Panc1 (cell line): ENCODE results near the gene FBXO40. TPM values are rescaled to one million over a fixed set of nuclear protein-coding genes. Genes with fewer than 3 reads are reported as not detected.

Experiments used
- ATAC-seq: fragments of 200-7000 bp; cut with Tn5 transposase; 2 replicates; pipeline ENCODE4 v1.9.1; 2020; ENCODE audit warnings: mild to moderate bottlenecking, moderate library complexity
- BruUV-seq: library from RNA; stranded (reverse); fragments of 400-500 nt; replicated peaks from 2 replicates; lab custom pipeline; 2021; lab: Mats Ljungman, UMichigan
- CTCF ChIA-PET: fragments of 300-600 bp; sonication (Branson Sonifier 250); formaldehyde crosslinking; loops from one replicate; lab custom pipeline; 2022; ENCODE audit warnings: antibody characterized with exemption; lab: Charles Lee
- POLR2A ChIA-PET: fragments of 300-600 bp; sonication (Branson Sonifier 250); formaldehyde crosslinking; loops from one replicate; lab custom pipeline; 2022; ENCODE audit warnings: antibody characterized with exemption; lab: Charles Lee
- DNase-seq: peaks from one replicate; pipeline ENCODE4 v3.0.0-alpha.2; 2010; ENCODE audit warnings: low read depth, low spot score
- H3K27ac ChIP-seq: 2 replicates; pipeline ENCODE4 v1.5.1; 2011; ENCODE audit warnings: mild to moderate bottlenecking, low read length, inconsistent platforms
- H3K27me3 ChIP-seq: fragments of 200-500 bp; sonication (Bioruptor generic); 2 replicates; pipeline ENCODE4 v1.6.0; 2014; ENCODE audit warnings: low read length, inconsistent platforms; ENCODE audit not compliant: control insufficient read depth, insufficient read depth
- H3K36me3 ChIP-seq: fragments of 200-500 bp; sonication (Bioruptor generic); 2 replicates; pipeline ENCODE4 v1.5.1; 2014; ENCODE audit warnings: inconsistent platforms, mild to moderate bottlenecking, low read length, moderate library complexity; ENCODE audit not compliant: control insufficient read depth, insufficient read depth
- H3K4me1 ChIP-seq: 2 replicates; pipeline ENCODE4 v1.5.1; 2011; ENCODE audit warnings: inconsistent platforms, mild to moderate bottlenecking, low read length, moderate library complexity; ENCODE audit not compliant: control insufficient read depth, insufficient read depth
- H3K4me3 ChIP-seq, 2 experiments: 2 replicates each; pipeline ENCODE4 v1.5.1; 2011 to 2012; ENCODE audit warnings: low read depth in 2 of 2, low read length in 2 of 2, mild to moderate bottlenecking in 2 of 2, inconsistent platforms in 1 of 2, moderate library complexity in 1 of 2
- H3K9me3 ChIP-seq: fragments of 200-500 bp; sonication (Bioruptor generic); 2 replicates; pipeline ENCODE4 v1.5.1; 2014; ENCODE audit warnings: low read depth, mild to moderate bottlenecking, inconsistent platforms, low read length, moderate library complexity; ENCODE audit not compliant: control insufficient read depth, insufficient read depth
- POLR2AphosphoS5 ChIP-seq: IDR thresholded peaks from 2 replicates; pipeline ENCODE4 v1.6.1; 2012; ENCODE audit warnings: mild to moderate bottlenecking, low read depth, low read length, moderate library complexity
- SIN3A ChIP-seq: IDR thresholded peaks from 2 replicates; pipeline ENCODE4 v1.6.1; 2012; ENCODE audit warnings: low read depth, mild to moderate bottlenecking, low read length, moderate library complexity, borderline replicate concordance; ENCODE audit not compliant: insufficient read depth
- TCF7L2 ChIP-seq: IDR thresholded peaks from 2 replicates; pipeline ENCODE4 v1.6.1; 2011; ENCODE audit warnings: mild to moderate bottlenecking, low read depth, low read length, inconsistent platforms
- in situ Hi-C: cut with HindIII; loops from 2 replicates; pipeline ENCODE4 v1.10.0; 2016; ENCODE audit warnings: low sequenced_read_pairs, low pct_unique_long_range_greater_than_20kb
- intact Hi-C: fragments of 100-400 bp; cut with micrococcal nuclease; formaldehyde crosslinking; loops from one replicate; pipeline ENCODE4 v1.10.0; 2022; ENCODE audit not compliant: unreplicated experiment
- total RNA-seq: library from RNA; stranded (reverse); gene quantifications from one replicate; pipeline ENCODE4 v1.2.1, GENCODE V29; 2021; ENCODE audit not compliant: unreplicated experiment
- TF ChIP-seq, protein P1 (sequence below), 2 experiments: IDR thresholded peaks; 2 replicates each; pipeline ENCODE4 v1.6.1; 2011 to 2012; ENCODE audit warnings: low read depth in 2 of 2, control low read depth in 1 of 2, low read length in 1 of 2, mild to moderate bottlenecking in 1 of 2, moderate library complexity in 1 of 2; ENCODE audit not compliant: insufficient read depth in 1 of 2
- TF ChIP-seq, protein P2 (sequence below): fragments of 450-650 bp; IDR thresholded peaks from 2 replicates; pipeline ENCODE4 v1.5.1; 2017; ENCODE audit warnings: mild to moderate bottlenecking

FBXO40 gene
- total RNA-seq, 1 experiment from 2014 or later = not detected

- ATAC-seq = no peak
- H3K4me3 ChIP-seq = no peak within 1 kb of the TSS
- TF ChIP-seq, protein P1, sequence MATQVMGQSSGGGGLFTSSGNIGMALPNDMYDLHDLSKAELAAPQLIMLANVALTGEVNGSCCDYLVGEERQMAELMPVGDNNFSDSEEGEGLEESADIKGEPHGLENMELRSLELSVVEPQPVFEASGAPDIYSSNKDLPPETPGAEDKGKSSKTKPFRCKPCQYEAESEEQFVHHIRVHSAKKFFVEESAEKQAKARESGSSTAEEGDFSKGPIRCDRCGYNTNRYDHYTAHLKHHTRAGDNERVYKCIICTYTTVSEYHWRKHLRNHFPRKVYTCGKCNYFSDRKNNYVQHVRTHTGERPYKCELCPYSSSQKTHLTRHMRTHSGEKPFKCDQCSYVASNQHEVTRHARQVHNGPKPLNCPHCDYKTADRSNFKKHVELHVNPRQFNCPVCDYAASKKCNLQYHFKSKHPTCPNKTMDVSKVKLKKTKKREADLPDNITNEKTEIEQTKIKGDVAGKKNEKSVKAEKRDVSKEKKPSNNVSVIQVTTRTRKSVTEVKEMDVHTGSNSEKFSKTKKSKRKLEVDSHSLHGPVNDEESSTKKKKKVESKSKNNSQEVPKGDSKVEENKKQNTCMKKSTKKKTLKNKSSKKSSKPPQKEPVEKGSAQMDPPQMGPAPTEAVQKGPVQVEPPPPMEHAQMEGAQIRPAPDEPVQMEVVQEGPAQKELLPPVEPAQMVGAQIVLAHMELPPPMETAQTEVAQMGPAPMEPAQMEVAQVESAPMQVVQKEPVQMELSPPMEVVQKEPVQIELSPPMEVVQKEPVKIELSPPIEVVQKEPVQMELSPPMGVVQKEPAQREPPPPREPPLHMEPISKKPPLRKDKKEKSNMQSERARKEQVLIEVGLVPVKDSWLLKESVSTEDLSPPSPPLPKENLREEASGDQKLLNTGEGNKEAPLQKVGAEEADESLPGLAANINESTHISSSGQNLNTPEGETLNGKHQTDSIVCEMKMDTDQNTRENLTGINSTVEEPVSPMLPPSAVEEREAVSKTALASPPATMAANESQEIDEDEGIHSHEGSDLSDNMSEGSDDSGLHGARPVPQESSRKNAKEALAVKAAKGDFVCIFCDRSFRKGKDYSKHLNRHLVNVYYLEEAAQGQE (IDR thresholded peaks at IDR 0.05; ENCODE audit: insufficient read depth in 1 of 2, low read depth in 2 of 2, low read length in 1 of 2) = no peak
- TF ChIP-seq SIN3A (no peak), TCF7L2 (no peak), POLR2AphosphoS5 (no peak)
- TF ChIP-seq, protein P2, sequence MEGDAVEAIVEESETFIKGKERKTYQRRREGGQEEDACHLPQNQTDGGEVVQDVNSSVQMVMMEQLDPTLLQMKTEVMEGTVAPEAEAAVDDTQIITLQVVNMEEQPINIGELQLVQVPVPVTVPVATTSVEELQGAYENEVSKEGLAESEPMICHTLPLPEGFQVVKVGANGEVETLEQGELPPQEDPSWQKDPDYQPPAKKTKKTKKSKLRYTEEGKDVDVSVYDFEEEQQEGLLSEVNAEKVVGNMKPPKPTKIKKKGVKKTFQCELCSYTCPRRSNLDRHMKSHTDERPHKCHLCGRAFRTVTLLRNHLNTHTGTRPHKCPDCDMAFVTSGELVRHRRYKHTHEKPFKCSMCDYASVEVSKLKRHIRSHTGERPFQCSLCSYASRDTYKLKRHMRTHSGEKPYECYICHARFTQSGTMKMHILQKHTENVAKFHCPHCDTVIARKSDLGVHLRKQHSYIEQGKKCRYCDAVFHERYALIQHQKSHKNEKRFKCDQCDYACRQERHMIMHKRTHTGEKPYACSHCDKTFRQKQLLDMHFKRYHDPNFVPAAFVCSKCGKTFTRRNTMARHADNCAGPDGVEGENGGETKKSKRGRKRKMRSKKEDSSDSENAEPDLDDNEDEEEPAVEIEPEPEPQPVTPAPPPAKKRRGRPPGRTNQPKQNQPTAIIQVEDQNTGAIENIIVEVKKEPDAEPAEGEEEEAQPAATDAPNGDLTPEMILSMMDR = no peak
- ChIA-PET POLR2A (no interaction called here), CTCF (no interaction called here)
- no peaks in the 10 kb centered on the region for H3K4me1 ChIP-seq
- H3K9me3 ChIP-seq = no peaks in the 10 kb centered on the region
- H3K36me3 ChIP-seq = no peaks in the 10 kb centered on the region
- no peak for DNase-seq
- H3K27ac ChIP-seq = no peak within 1 kb of the TSS
- in situ Hi-C loops = no loop called here
- BruUV-seq = no TSS peak
- intact Hi-C loops = no loop called here
- H3K27me3 ChIP-seq = no peaks in the 10 kb centered on the region; the same call in 1 of the 2 replicates
Observed at GRCh38 chr3:121567649-121568048, 25.5 kb upstream of the FBXO40 start, which contains the start of gene ARGFX. Gene ARGFX (plus strand): TSS chr3:121567949. CDS start chr3:121570714, 2,765 bp downstream.

GRCh38 chr3:121574449-121574848 is 18.7 kb upstream of the FBXO40 start:
- Histone ChIP-seq H3K36me3 (no peaks in the 10 kb centered on the region), H3K27ac (no peak overlapping the region), H3K27me3 (no peaks in the 10 kb centered on the region; the same call in 1 of the 2 replicates), H3K4me3 (no peak overlapping the region), H3K9me3 (no peaks in the 10 kb centered on the region), H3K4me1 (0 out of 2 replicates have a peak, but pooled peaks cover 3% of the 10 kb centered on the region)
- POLR2A ChIA-PET = interaction anchor here (0.7 kb wide), 1 partner anchor 125 kb away, joined by 6 read pairs; no protein-coding TSS in a partner anchor
- in situ Hi-C loops (no loop called here), intact Hi-C loops (no loop called here)
- BruUV-seq = no TSS peak
- ATAC-seq (peak; percentile 65; the same call in 1 of the 2 replicates), DNase-seq (no peak)
- CTCF ChIA-PET = no interaction called here
- TF ChIP-seq TCF7L2 = no peak
- TF ChIP-seq, protein P1 (IDR thresholded peaks at IDR 0.05; ENCODE audit: insufficient read depth in 1 of 2, low read depth in 2 of 2, low read length in 1 of 2) = no peak
- TF ChIP-seq, protein P2 = no peak
- TF ChIP-seq POLR2AphosphoS5 = no peak
- no peak for TF ChIP-seq SIN3A
